HG03139 (cell line): ENCODE measurements around the gene COX6B1.
"Not testable (repeated sequence)": the region's sequence is repeated elsewhere in the genome, so short reads cannot be mapped to it uniquely, and the experiment has no call there.

Experiments
- ATAC-seq: cut with Tn5 transposase; IDR thresholded peaks from one replicate; pipeline ENCODE4 v1.9.1; 2021; ENCODE audit not compliant: unreplicated experiment

COX6B1 gene

DNA sequence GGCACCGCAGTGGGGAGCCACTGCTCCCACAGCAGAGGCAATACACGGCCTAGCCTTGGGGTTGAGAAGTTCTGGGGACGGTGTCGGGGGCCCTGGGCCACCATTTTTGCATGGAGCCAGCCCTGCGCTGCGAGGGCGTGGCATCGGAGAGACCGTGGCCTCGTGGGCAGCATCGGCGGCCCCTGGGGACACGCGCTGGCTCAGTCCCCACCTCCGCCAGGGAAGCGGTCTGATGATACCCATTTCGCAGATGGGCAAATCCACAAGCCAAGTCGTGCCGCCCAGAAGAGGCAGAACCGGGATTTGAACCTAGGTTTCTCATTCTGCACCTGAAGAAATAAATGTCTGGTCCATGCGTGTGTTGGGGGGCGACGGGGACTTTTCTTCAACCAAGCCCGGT, 17.0 kb downstream of the COX6B1 start:
- ATAC-seq: no peak

GRCh38 chr19:35665604-35666003, 17.5 kb downstream of the COX6B1 start:
- no peak for ATAC-seq

DNA sequence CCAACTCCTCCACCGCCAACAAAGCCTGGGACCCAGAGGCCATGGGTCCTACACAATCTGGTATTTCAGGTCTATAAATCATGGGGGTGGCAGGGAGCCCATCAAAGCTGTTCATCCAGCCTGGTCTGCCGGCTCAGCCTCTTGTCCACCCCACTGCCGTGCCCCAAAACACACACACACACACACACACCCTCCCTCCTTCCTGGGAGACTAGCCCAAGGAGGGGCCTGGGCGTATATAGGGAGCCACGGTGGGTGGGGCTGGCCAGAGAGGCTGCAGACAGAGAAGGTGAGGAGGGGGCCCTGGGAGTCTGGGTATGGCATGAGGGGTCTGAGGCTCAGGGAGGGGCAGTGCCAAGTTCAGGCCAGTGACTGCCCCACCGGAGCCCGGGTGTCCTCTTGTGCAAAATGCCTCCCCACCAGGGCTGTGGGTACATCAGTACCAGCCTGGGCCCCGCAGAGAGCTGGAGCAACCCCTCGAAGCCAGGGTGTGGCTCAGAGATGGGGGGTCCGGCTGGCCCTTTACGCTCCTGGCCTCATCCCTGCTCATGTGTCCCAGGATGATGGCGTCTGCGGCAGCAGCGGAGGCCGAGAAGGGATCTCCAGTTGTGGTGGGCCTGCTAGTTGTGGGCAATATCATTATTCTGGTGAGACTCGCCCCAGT, 18.3 kb downstream of the COX6B1 start, which contains the start of gene UPK1A:
Gene UPK1A, plus strand, starts transcription at position 267 of the 663 bp plus-strand sequence. Its CDS starts 296 bp downstream, at position 563.
- ATAC-seq: no peak

DNA sequence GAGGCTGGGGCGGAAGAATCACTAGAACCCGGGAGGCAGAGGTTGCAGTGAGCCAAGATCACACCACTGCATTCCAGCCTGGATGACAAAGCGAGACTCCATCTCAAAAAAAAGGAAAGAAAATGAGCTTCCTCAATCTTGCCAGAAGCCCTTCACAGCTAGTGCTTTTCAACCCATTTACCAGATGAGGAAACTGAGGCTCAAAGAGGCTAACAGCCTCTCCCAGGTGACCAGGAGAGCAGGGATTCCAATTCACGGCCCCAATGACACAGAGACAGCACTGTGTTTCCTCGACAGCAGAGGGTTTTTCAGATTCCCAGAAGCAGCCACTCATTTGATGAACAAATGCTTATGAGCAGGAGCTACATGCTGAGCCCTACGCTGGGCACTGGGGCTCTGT, 21.4 kb downstream of the COX6B1 start:
- no peak for ATAC-seq

DNA sequence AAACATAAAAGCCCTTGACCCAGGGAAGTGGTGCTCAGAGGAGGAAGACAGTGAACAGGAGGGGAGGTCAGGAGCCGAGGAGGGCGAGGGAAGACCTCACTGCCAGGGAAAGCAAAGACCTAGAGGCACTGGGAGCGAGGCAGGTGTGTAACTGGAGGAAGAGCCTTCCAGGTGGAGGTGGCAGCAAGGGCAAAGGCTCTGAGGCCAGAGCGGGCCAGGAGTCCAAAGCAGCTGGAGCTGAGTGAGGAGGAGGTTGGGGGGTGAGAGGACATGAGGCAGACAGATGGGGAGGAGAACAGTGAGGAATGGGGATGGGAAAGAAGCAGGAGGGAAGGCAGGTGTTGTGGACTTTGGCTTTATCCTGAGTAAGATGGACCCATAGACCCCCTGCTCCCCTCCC, 21.9 kb downstream of the COX6B1 start:
- ATAC-seq: no peak

DNA sequence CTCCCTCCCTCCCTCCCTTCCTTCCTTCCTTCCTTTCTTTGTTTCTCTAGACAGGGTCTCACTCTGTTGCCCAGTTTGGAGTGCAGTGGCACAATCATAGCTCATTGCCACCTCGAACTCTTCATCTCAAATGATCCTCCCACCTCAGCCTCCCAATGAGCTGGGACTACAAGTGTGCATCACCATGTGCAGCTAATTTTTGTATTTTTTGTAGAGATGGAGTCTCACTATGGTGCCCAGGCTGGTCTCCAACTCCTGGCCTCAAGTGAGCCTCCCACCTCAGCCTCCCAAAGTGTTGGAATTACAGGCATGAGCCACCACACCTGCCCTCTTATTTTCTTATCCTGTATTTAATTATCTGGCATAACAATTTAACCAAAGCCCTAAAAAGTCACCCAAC, 22.6 kb downstream of the COX6B1 start:
- ATAC-seq: no peak

GRCh38 chr19:35671818-35672217, 23.7 kb downstream of the COX6B1 start:
- ATAC-seq: no peak

DNA sequence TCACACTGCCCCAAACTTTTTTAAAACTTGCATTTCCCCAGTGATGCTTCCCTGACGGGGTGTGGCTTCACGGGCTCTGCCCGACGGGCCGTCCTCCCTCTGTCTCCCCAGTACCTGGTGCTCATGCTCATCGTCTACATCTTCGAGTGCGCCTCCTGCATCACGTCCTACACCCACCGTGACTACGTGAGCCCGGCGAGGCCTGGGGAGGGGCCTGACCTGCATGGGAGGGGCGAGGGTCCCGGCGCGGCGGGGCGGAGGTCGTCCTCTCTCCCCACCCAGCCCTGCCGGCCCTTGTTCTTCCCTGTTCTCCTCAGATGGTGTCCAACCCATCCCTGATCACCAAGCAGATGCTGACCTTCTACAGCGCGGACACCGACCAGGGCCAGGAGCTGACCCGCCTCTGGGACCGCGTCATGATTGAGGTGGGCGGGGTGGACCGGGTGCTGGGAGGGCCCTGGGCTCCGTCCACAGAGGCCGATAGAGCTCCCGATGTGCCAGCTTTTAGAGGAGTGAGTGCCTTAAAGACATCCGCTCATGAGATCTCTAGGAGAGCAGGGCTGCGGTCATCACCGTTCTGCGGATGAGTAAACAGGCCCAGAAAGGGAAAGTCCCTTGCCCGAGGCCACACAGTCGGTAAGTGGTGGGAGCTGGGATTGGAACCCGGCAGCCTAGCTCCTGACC, 25.1 kb downstream of the COX6B1 start:
- ATAC-seq: no peak

GRCh38 chr19:35675589-35676140, 27.5 kb downstream of the COX6B1 start:
- ATAC-seq: no peak

DNA sequence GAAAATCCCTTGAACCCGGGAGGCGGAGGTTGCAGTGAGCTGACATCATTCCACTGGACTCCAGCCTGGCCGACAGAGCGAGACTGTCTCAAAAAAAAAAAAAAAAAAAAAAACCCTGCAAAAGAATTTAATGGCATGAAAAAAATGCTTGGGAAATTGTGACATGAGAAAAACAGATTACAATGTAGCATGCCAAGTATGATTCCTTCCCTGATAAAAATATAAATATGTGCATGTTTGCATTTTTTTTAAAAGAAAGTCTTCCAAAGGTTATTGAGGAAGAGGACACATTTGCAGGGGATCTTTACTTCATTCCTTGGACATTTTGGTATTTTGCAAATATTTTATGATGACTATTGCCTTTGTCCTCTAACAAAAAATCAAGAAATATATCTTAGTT, 41.7 kb downstream of the COX6B1 start:
- no peak for ATAC-seq

DNA sequence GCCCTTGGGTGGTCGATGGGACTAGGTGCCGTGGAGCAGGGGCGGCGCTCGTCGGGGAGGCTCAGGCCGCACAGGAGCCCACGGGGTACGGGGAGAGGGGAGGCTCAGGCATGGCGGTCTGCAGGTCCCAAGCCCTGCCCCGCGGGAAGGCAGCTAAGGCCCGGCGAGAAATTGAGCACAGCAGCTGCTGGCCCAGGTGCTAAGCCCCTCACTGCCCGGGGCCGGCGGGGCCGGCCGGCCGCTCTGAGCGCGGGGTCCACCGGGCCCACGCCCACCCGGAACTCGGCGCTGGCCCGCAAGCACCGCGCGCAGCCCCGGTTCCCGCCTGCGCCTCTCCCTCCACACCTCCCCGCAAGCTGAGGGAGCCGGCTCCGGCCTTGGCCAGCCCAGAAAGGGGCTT, 43.0 kb downstream of the COX6B1 start:
- not testable (repeated sequence) for ATAC-seq

DNA sequence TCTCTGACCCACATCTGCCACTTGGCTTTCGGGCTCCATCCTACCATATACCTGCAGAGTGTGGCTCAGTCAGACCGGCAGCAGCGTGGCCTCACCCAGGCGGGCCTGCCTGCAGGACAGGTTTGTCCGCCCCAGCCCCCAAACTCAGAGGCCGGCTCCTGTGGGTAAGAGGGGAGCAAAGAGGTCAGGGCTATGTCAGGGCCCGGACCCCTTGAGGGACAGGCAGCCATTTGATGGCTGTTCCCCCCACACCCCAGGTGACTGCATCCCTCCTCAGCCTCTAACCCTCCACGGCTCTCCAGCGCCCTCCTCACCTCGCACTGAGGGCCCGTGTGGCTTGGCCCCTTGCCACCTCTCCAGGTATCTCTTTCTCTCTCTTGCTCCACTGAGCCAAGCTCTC, 43.9 kb downstream of the COX6B1 start:
- ATAC-seq: no peak

DNA sequence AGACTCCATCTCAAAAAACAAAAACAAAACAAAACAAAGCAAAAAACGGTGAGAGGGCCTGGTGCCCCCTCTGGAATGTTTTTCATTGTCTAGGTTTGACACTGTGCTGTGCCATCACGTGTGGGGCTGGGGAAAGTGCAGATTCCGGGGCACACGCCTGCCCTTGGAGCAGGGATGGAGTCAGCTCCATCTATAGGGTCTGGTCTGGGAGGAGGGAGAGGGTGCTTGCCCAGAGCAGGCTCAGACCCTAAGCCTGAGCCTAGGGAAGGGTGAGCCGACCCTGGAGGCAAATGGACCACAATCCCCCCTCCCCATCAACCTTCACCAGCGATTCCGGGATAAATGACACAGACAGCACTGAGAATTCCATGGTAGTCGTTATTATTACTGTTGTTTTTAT, 45.3 kb downstream of the COX6B1 start:
- ATAC-seq: no peak

GRCh38 chr19:35693835-35694599, 45.9 kb downstream of the COX6B1 start:
- ATAC-seq: peak; percentile 76

DNA sequence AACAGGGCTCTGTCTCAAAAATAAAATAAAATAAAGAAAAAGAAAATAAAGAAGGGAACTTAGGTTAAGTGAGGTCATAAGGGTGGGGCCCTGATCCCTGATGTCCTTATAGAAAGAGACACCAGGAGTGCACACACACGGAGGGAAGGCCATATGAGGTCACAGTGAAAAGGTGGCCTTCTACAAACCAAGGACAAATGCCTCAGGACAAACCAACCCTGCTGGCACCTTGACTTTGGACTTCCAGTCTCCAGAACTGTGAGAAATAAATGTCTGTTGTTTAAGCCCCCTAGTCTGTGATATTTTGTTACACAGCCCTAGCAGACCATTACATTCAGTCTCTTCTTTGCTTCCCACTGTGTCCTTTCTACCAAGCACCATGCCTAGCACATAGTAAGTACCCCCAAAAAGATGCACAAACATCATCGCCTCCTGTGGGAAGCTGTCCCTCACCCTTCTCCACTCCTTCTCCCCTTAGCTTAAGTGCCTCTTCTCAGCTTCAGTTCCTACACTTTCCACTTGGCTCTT, 47.8 kb downstream of the COX6B1 start:
- no peak for ATAC-seq

- no peak for ATAC-seq
These were observed 48.7 kb downstream of the COX6B1 start for GRCh38 chr19:35696835-35697234.

- ATAC-seq: peak; percentile 93
These were observed 54.3 kb downstream of the COX6B1 start for GRCh38 chr19:35702223-35703012.

- no peak for ATAC-seq
These were observed 55.2 kb downstream of the COX6B1 start for GRCh38 chr19:35703343-35703742.

GRCh38 chr19:35704218-35704617, 56.1 kb downstream of the COX6B1 start, which contains the start of gene ZBTB32:
Gene ZBTB32 (plus strand): TSS chr19:35704558. CDS start chr19:35714627, 10,069 bp downstream.
- ATAC-seq: no peak
